ENCODE results near the gene MRPL49. TPM values are rescaled to one million over a fixed set of nuclear protein-coding genes. Genes with fewer than 3 reads are reported as not detected.

MRPL49 gene
- total and polyA plus RNA-seq, 9 donors, result 47.1 to 106 (median 53.4) TPM

DNA sequence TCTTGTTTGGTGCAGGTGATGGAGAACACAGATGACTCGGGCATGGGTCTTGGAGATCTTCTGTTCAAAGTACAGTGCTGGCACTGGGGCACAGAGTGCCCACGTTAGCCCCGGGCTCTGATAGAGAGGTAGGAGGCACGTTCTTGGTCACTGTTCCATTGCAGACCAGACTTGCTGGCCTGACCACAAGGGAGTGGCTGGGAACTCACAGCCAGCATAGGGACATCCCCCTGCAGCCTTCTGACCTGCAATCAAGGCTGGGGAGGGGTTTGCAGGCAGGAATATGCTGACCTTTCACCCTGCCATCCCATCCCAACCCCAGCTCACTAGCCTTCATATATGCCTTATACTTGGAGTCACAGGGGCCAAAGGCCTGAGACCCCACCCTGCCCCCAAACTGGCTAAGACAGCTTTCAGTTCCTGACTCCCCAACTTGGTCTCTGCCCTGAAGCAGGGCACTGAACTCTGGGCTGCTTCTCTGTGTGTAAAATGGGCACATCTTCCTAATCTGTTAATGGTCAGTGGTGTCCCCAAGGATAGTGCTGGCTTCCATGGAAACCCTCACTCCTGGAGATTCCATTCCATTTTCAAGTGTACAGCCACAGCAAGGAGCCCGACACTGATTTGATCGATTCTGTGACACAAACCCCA lies 4.6 kb downstream of the MRPL49 start:
- H3K9me3 ChIP-seq, result no peaks in the 10 kb centered on the region
- no peaks in the 10 kb centered on the region for H3K4me1 ChIP-seq (ENCODE audit: insufficient read depth)
- no peak overlapping the region for H3K4me3 ChIP-seq
- 63 to 66% (median 66%) methylated on average over 6 of the region's 6 CpGs for whole genome bisulfite sequencing, 3 donors
- no peaks in the 10 kb centered on the region for H3K27me3 ChIP-seq
- TF ChIP-seq, protein P1, sequence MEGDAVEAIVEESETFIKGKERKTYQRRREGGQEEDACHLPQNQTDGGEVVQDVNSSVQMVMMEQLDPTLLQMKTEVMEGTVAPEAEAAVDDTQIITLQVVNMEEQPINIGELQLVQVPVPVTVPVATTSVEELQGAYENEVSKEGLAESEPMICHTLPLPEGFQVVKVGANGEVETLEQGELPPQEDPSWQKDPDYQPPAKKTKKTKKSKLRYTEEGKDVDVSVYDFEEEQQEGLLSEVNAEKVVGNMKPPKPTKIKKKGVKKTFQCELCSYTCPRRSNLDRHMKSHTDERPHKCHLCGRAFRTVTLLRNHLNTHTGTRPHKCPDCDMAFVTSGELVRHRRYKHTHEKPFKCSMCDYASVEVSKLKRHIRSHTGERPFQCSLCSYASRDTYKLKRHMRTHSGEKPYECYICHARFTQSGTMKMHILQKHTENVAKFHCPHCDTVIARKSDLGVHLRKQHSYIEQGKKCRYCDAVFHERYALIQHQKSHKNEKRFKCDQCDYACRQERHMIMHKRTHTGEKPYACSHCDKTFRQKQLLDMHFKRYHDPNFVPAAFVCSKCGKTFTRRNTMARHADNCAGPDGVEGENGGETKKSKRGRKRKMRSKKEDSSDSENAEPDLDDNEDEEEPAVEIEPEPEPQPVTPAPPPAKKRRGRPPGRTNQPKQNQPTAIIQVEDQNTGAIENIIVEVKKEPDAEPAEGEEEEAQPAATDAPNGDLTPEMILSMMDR (IDR thresholded peaks at IDR 0.05), result no peak
- no peak for TF ChIP-seq POLR2A (IDR thresholded peaks at IDR 0.05)
- TF ChIP-seq EP300 (IDR thresholded peaks at IDR 0.05), result no peak
- intact Hi-C loops (cut with DNase I), result loop anchor here in 1 of 4 donors (2.0 kb wide), 1 partner anchor 34 kb away; no protein-coding TSS in a partner anchor
- no peak for DNase-seq
- H3K27ac ChIP-seq, result no peak overlapping the region
- H3K36me3 ChIP-seq, result no peaks in the 10 kb centered on the region

DNA sequence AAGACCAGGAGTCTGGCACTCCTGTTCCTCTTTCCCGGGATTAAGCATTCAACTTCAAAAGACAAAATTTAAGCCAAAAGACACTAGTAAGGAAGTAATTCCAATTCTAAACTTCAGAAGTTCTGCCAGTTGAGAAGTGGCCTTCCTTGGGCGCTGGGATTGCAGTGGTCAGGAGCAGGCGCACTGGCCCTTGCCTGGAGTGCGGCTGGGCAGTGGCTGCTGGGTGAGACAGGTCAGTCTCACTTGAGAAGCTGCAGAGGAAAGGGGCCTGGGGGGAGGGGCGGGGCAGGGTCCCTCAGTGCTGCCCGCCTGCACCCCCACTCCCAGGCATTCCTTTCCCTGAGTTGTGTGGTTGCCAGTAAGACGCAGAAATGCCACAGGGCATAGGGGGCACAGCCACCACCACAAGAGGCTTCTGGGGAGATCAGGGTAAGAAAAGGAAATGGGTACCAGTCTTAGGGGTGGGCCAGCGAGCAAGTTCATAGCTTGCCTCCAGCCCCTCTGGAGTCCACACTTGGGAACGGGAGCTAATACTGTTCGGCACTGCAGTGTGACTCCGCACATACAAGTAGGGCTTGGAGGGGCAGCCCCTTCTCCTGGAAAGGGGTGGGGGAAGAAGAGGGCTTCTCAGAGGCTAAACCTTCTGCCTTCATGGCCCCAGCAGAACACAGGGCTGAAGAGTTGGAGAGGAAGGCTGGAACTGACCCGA lies 5.5 kb downstream of the MRPL49 start:
- 68 to 71% (median 70%) methylated on average over 12 of the region's 12 CpGs for WGBS, 3 donors
- Histone ChIP-seq H3K27ac (no peak overlapping the region), H3K4me3 (no peak overlapping the region), H3K27me3 (no peaks in the 10 kb centered on the region), H3K36me3 (no peaks in the 10 kb centered on the region), H3K9me3 (no peaks in the 10 kb centered on the region), H3K4me1 (ENCODE audit: insufficient read depth) (no peaks in the 10 kb centered on the region)
- TF ChIP-seq, protein P1 (IDR thresholded peaks at IDR 0.05), result no peak
- no peak for TF ChIP-seq POLR2A (IDR thresholded peaks at IDR 0.05)
- DNase-seq, result no peak
- intact Hi-C loops (cut with DNase I), result loop anchor here in 1 of 4 donors (2.0 kb wide), 1 partner anchor 35 kb away; no protein-coding TSS in a partner anchor

DNA sequence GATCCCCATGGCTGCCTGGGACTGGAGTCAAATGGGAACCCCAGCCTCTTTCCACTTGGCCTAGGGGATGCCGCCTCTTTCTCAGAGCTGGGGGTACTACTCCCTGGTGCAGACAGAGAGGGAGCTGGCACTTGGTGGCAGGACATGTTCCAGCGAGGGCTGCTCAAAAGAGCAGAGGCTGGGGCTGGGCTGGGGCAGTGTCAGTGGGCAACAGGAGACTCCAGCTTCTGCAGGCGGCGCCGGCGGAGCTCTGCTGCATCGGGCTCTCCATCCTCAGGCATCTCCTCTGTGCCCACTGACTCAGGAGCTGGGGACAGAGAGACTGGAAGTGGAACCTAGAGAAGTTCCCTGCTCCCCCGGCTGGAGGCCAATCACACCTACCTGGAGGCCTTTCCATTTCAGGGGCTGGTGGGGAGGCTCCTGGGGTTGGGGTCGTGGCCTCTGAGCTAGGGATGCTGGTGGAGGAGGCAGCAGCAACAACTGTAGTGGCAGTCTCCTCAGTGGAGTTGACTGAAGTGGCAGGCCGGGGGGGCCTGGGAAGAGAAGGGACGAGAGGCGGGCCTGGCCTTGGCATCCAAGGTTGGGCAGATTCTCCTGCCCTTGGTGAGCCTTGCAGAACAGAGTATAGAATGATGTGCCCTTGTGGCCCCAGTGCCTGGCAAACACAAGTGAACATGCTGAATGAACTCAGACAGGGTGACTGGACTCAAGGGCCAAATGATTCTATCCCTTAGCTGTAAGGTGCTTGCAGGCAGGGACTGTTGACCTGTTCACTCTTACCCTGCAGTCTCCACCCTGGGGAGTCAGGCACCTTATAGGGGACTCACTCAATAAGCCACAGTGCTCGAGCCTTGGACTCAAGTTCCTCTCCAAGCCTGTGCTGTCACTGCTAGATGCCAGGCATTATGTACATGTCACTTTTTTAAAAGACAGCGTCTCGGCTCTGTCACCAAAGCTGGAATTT lies 6.3 kb downstream of the MRPL49 start:
- intact Hi-C loops (cut with DNase I), result no loop called here
- no peaks in the 10 kb centered on the region for H3K27me3 ChIP-seq
- WGBS, 3 donors, result 77 to 79% (median 79%) methylated on average over 15 of the region's 15 CpGs
- H3K4me1 ChIP-seq (ENCODE audit: insufficient read depth), result no peaks in the 10 kb centered on the region
- no peak for DNase-seq
- H3K9me3 ChIP-seq, result no peaks in the 10 kb centered on the region
- H3K4me3 ChIP-seq, result no peak overlapping the region
- no peaks in the 10 kb centered on the region for H3K36me3 ChIP-seq
- no peak overlapping the region for H3K27ac ChIP-seq
- TF ChIP-seq POLR2A (IDR thresholded peaks at IDR 0.05), result no peak
- no peak for TF ChIP-seq EP300 (IDR thresholded peaks at IDR 0.05)
- TF ChIP-seq, protein P1 (IDR thresholded peaks at IDR 0.05), result no peak

All from ovary (tissue), 9 donors.